PC-3 (cell line): ENCODE measurements around the gene STAP1.

Experiments
- CTCF ChIP-seq: fragments of 300-600 bp; sonication (generic); conservative IDR thresholded peaks from 2 replicates; pipeline ENCODE4 v1.5.1; 2017; ENCODE audit warnings: antibody characterized with exemption, low read depth, mild to moderate bottlenecking, low read length
- EZH2 ChIP-seq: fragments of 300-600 bp; sonication (generic); IDR thresholded peaks from one replicate; pipeline ENCODE4 v1.6.1; 2017; ENCODE audit warnings: antibody characterized with exemption, mild to moderate bottlenecking, low read length; ENCODE audit not compliant: unreplicated experiment

- TF ChIP-seq CTCF (no peak), EZH2 (no peak)
Observed at GRCh38 chr4:67576059-67576466, 17.5 kb downstream of the STAP1 start.
